Hematopoietic multipotent progenitor cell treated with erythropoietin and hydrocortisone succinate and interleukin-3 and kit ligand, for 4 days (in vitro differentiated cells): Measurements from ENCODE around the gene ENTHD1.

ENCODE experiments used
- DNase-seq: peaks from one replicate; pipeline ENCODE4 v3.0.0-alpha.2; 2015

The ENTHD1 gene

GRCh38 chr22:39729141-39729934 is 164.2 kb downstream of the ENTHD1 start:
- DNase-seq, result no peak

GRCh38 chr22:39728236-39728860 is 165.2 kb downstream of the ENTHD1 start:
- no peak for DNase-seq

DNA sequence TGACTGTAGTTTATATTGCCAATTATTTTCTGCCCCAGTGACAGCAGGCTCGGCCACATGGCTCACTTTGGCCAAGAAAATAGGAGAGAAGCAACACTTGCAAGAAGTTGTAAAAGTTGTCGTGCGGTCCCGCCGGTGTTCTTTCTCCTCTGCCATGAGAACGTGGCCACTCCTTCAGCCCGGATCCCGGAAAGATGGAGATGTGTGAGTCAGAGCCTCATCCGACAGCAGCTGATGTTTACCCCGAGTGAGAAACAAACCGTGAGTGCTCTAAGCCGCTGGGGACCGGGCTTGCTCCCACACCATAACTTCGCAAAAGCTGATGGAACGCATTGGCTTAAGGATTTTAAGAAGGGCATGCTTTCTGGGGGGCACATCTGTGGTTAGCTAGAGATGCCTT is 166.0 kb downstream of the ENTHD1 start:
- DNase-seq, result no peak

DNA sequence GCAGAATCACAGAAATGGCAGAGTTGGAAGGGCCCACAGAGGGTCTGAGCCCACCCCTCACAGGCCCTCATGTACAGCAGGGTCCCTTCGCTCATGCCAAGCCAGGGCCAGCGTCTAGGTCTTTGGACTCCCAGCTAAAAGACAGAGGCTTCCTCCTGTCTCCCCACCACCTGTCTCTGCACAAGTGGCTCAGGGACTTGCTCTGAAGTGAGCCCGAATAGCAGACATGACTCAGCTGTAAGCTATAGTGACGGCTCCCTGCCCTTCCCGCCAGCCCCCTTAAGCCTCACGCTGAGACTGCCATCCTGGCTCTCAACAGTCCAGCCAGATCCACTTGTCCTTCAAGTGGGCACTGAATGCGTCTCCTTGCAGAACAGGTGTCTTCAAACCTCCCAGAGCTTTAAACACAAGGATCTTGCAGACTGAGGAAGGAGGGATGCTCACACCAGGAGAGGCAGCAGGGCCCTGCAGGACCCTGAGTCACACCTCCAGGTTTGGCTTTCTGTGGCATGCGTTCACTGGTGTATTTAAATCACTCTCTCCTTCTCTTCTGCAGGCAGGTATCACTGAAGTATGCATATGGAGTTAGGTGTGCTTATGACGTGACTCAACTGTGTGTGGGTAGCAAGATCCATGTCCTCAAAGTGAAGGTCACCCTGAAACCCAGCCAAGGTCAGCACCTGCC is 168.1 kb downstream of the ENTHD1 start:
- no peak for DNase-seq

DNA sequence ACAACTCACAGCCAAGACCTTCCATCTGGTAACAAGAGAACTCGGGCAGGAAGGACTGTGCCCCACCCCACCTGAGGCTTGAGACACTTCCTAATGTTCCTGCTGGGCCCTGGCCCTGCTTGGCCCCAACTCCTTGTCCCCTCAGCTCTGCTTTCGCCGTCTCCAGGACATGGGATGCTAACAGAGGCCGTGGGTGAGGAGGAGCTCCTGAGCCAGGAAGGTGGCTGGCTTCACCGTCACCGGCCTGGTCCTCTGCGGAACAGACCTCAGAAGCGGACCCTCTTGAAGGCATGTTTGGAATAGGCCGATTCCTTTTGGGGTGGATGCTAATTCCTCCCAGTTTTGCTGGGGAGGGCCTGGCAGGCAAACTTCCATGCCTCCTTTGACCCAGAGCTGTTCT is 168.7 kb downstream of the ENTHD1 start:
- DNase-seq, result no peak

DNA sequence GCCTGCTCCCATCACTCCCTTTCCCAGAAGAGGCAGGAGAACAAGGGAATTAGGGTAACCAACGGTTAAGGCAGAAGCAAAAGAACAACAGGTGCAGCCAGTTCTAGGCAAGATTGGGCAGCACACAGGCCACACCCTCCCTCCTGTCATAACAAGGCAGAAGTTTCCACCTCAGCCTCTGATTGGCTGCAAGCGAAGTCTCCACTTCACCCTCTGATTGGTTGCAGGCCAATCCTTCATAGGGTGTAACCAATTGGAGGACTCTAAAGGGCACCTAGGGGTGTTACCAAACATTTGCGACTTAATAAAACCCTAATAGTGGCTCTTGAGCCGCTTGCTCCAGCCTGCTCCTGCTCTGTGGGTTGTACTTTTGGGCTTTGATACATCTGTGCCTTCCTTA is 169.2 kb downstream of the ENTHD1 start:
- peak; percentile 58 for DNase-seq

- DNase-seq, result peak; percentile 80
These were observed 169.6 kb downstream of the ENTHD1 start for GRCh38 chr22:39723899-39724351.

- no peak for DNase-seq
These were observed 170.1 kb downstream of the ENTHD1 start for GRCh38 chr22:39723463-39723862.

- DNase-seq, result peak; percentile 63
These were observed 171.1 kb downstream of the ENTHD1 start for GRCh38 chr22:39722501-39722900.

- no peak for DNase-seq
These were observed 171.6 kb downstream of the ENTHD1 start for GRCh38 chr22:39722032-39722325.

GRCh38 chr22:39721206-39722031 is 172.1 kb downstream of the ENTHD1 start:
- DNase-seq, result no peak

- DNase-seq, result no peak
These were observed 173.8 kb downstream of the ENTHD1 start for GRCh38 chr22:39719559-39720450.

- no peak for DNase-seq
These were observed 174.6 kb downstream of the ENTHD1 start for GRCh38 chr22:39718921-39719475.

- DNase-seq, result no peak
These were observed 175.4 kb downstream of the ENTHD1 start for GRCh38 chr22:39718206-39718605.

DNA sequence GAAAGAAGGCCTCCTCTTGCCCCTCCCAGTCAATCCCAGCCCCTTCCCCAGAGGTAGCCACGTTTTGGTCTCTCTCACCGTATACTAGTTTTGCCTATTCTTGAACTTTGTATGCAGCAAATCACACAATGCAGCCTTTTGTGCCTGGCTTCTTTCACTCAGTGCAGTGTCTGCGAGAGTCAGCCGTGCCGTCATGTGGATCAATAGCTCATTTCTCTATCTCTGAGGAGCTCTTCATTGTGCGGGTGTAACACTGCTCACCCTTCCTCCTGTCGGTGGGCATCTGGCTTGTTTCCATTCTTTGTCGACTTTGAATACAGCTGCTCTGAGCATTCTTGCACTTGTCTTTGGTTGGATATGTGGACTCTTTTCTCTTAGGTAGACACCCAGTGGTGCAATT is 176.5 kb downstream of the ENTHD1 start:
- DNase-seq, result no peak

- no peak for DNase-seq
These were observed 177.0 kb downstream of the ENTHD1 start for GRCh38 chr22:39716534-39716933.

DNA sequence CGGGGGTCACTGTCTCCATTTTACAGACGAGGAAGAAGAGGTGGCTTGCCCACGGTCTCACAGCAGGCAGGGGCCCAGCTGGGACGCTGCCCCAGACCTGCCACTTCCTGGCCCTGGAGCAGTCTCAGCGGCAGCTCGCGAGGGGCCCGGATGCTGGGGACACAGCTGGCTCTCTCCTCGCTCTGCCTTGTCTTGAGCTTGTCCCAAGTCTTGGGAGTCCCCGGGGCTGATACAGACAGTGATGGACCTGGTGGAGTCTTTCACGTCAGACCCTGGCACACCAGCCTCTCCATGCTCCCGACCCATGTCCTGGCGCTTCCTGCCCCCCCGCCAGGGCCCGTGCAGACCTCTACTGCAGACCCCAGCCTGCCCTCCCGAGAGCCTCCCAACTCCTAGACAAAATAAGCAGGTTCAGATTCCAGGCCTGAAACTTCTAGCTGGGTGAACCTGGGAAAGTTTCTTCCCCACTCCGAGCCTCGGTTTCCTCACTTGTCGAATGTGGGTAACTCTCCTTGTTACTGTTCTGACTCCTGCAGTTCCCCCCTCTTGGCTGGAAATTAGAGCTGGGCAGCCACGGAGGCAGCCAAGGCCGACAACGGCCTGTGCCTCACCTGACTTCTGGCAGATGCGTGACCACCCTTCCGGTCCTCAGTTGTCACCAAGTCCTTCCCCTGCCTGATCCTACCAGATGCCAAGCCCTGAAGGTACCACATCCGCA is 177.6 kb downstream of the ENTHD1 start:
- no peak for DNase-seq

- DNase-seq, result no peak
These were observed 179.2 kb downstream of the ENTHD1 start for GRCh38 chr22:39714321-39714720.

DNA sequence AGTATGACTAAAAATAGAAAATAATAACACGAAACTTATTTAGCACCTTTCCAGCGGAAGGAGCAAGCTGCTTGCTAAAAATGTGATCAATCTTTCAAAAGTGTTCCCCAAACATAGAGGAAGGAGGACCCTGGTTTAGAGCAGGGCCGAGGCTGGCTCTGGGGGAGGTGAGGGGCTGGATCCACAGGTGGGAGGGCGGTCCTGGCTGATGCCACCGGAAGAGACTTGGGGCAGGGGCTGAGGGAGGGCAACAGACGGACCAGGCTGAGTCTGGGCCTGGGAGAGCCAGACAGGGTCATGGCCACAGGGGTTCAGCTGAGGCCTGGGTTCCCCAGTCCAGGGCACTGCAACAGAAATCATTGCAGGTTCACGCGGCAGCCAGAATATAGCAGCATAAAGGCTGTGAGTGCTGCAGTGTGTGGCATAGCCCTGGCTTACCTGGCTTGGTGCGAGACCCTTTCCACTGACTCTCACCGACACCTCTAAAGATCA is 179.7 kb downstream of the ENTHD1 start:
- DNase-seq, result no peak

GRCh38 chr22:39712751-39713525 is 180.6 kb downstream of the ENTHD1 start:
- DNase-seq, result no peak
